Gastroesophageal sphincter (tissue), 4 donors: Measurements from ENCODE around the gene SLC43A2. TPM values are rescaled to one million over a fixed set of nuclear protein-coding genes. Genes with fewer than 3 reads are reported as not detected.

ENCODE experiments used
- ATAC-seq: fragments of 150-250 bp; one replicate; pipeline ENCODE4 v1.9.1; 2016; ENCODE audit warnings: mild to moderate bottlenecking, moderate library complexity
- H3K27ac ChIP-seq, 4 donors: fragments of 200-600 bp; sonication (generic) in 3 of 4; 1 replicate in 3 of 4; 2 replicates in 1 of 4; pipeline ENCODE4 v1.5.1; 2016 to 2019
- H3K27me3 ChIP-seq: fragments of 200-600 bp; sonication (generic); one replicate; pipeline ENCODE4 v1.5.1; 2019
- H3K36me3 ChIP-seq, 2 donors: fragments of 200-600 bp; sonication (generic); one replicate each; pipeline ENCODE4 v1.5.1; 2019; ENCODE audit warnings: control low read depth in 1 of 2
- H3K4me1 ChIP-seq, 3 donors: fragments of 200-600 bp; sonication (generic); 1 replicate in 2 of 3; 2 replicates in 1 of 3; pipeline ENCODE4 v1.5.1; 2016 to 2019; ENCODE audit warnings: control low read depth in 2 of 3
- H3K4me3 ChIP-seq, 2 donors: fragments of 200-600 bp; sonication (generic); one replicate each; pipeline ENCODE4 v1.5.1; 2019; ENCODE audit warnings: mild to moderate bottlenecking in 1 of 2, moderate library complexity in 1 of 2
- H3K9me3 ChIP-seq, 3 donors: fragments of 200-600 bp; sonication (generic); one replicate each; pipeline ENCODE4 v1.5.1; 2017 to 2019; ENCODE audit warnings: control low read depth in 2 of 3
- CTCF ChIP-seq, 4 experiments: fragments of 200-600 bp in 2 of 4; fragments of 450-650 bp in 2 of 4; sonication (generic) in 1 of 4; IDR thresholded peaks; one replicate each; pipeline ENCODE4 v1.5.1; 2017 to 2019; ENCODE audit warnings: antibody characterized with exemption in 4 of 4, mild to moderate bottlenecking in 2 of 4, moderate library complexity in 2 of 4
- EP300 ChIP-seq: sonication (generic); formaldehyde crosslinking; IDR thresholded peaks from one replicate; pipeline ENCODE4 v1.6.1; 2017; ENCODE audit warnings: antibody characterized with exemption, mild to moderate bottlenecking
- POLR2A ChIP-seq, 2 donors: fragments of 450-650 bp; IDR thresholded peaks; one replicate each; pipeline ENCODE4 v1.6.1; 2017; ENCODE audit warnings: antibody characterized with exemption in 2 of 2, mild to moderate bottlenecking in 2 of 2, moderate library complexity in 1 of 2
- POLR2AphosphoS5 ChIP-seq: sonication (generic); formaldehyde crosslinking; IDR thresholded peaks from one replicate; pipeline ENCODE4 v1.6.1; 2017; ENCODE audit warnings: antibody characterized with exemption
- WGBS, 2 donors: methylation state at CpG; one replicate each; pipeline ENCODE4 v1.1.5; 2018; ENCODE audit warnings: low coverage in 1 of 2; 5-methylcytosine and 5-hydroxymethylcytosine counted together
- total RNA-seq, 4 donors: library from RNA; depleted of rRNA; stranded (reverse); fragments of >200 nt; gene quantifications; one replicate each; pipeline ENCODE4 v1.1.0, GENCODE V29; 2016

Gene SLC43A2
- total RNA-seq, 4 donors from 2014 or later, result 6.4 to 16.8 (median 10.4) TPM

GRCh38 chr17:1634841-1635650, 6.4 kb upstream of the SLC43A2 start:
- ATAC-seq, result no peak
- Histone ChIP-seq H3K36me3 (peaks cover 0 to 28% of the 10 kb centered on the region in 2 donors), H3K27me3 (no peaks in the 10 kb centered on the region), H3K9me3 (no peaks in the 10 kb centered on the region), H3K4me1 (peaks cover 0 to 2% (median 0%) of the 10 kb centered on the region in 3 donors), H3K27ac (no peak overlapping the region), H3K4me3 (no peak overlapping the region)
- 100% methylated on average over 1 of the region's 45 CpGs; no CpG with 5 or more reads in 1 of the 2 donors for WGBS, 2 donors
- no peak for TF ChIP-seq POLR2AphosphoS5
- TF ChIP-seq POLR2A (IDR thresholded peaks at IDR 0.05), result no peak
- no peak for TF ChIP-seq CTCF (IDR thresholded peaks at IDR 0.05)
- no peak for TF ChIP-seq EP300

- 67 to 71% methylated on average over 3 to 4 of the region's 4 CpGs for WGBS, 2 donors
- H3K27me3 ChIP-seq, result no peaks in the 10 kb centered on the region
- H3K36me3 ChIP-seq, result peaks cover 0 to 12% of the 10 kb centered on the region in 2 donors
- no peak overlapping the region for H3K27ac ChIP-seq
- no peak for ATAC-seq
- H3K9me3 ChIP-seq, result no peaks in the 10 kb centered on the region
- H3K4me1 ChIP-seq, result peaks cover 0 to 36% (median 9%) of the 10 kb centered on the region in 3 donors
- no peak overlapping the region for H3K4me3 ChIP-seq
- TF ChIP-seq POLR2AphosphoS5 (no peak), EP300 (no peak), POLR2A (IDR thresholded peaks at IDR 0.05) (no peak), CTCF (IDR thresholded peaks at IDR 0.05) (no peak)
Observed at GRCh38 chr17:1630662-1631061, 2.0 kb upstream of the SLC43A2 start.

GRCh38 chr17:1629504-1630310, 1.1 kb upstream of the SLC43A2 start:
- H3K4me3 ChIP-seq, result peak overlapping the region; percentile 59 to 77
- H3K27me3 ChIP-seq, result no peaks in the 10 kb centered on the region
- TF ChIP-seq EP300 (no peak), CTCF (IDR thresholded peaks at IDR 0.05) (peak in 3 of 4 experiments; percentile 58 to 75 (median 59)), POLR2AphosphoS5 (no peak)
- no peak for ATAC-seq
- H3K9me3 ChIP-seq, result no peaks in the 10 kb centered on the region
- peak overlapping the region; percentile 57 to 96 (median 92) for H3K27ac ChIP-seq
- H3K36me3 ChIP-seq, result peaks cover 0 to 7% of the 10 kb centered on the region in 2 donors
- H3K4me1 ChIP-seq, result peaks cover 0 to 40% (median 9%) of the 10 kb centered on the region in 3 donors
- WGBS, 2 donors, result 0% methylated on average over 1 of the region's 45 CpGs; no CpG with 5 or more reads in 1 of the 2 donors

- H3K4me3 ChIP-seq, result peak overlapping the region; percentile 59 to 77
- no peaks in the 10 kb centered on the region for H3K27me3 ChIP-seq
- peaks cover 0 to 40% (median 9%) of the 10 kb centered on the region in 3 donors for H3K4me1 ChIP-seq
- no CpG with 5 or more reads among the region's 77 CpGs for WGBS, 2 donors
- peak overlapping the region; percentile 57 to 96 (median 92) for H3K27ac ChIP-seq
- ATAC-seq, result peak; percentile 92
- H3K36me3 ChIP-seq, result peaks cover 0 to 4% of the 10 kb centered on the region in 2 donors
- no peaks in the 10 kb centered on the region for H3K9me3 ChIP-seq
- peak; percentile 34 for TF ChIP-seq POLR2AphosphoS5
- peak in 3 of 4 experiments; percentile 50 to 74 (median 58) for TF ChIP-seq CTCF (IDR thresholded peaks at IDR 0.05)
- TF ChIP-seq EP300, result no peak
- peak; percentile 24 to 55 for TF ChIP-seq POLR2A (IDR thresholded peaks at IDR 0.05)
Observed at GRCh38 chr17:1628856-1629503, 346 bp upstream of the SLC43A2 start.
